Measurements from ENCODE around the gene CCDC183.

The CCDC183 gene

GRCh38 chr9:136796238-136796774 lies at the start of gene CCDC183:
Gene CCDC183 (plus strand): TSS chr9:136796338. CDS start chr9:136796398, 60 bp downstream.
- Histone ChIP-seq H3K36me3 (peaks cover 21% of the 10 kb centered on the region; the same call in 1 of the 2 replicates), H3K27me3 (peaks cover 8% of the 10 kb centered on the region), H3K27ac (no peak within 1 kb of the TSS), H3K9me3 (no peaks in the 10 kb centered on the region), H3K4me1 (peaks cover 78% of the 10 kb centered on the region), H4K20me1 (peaks cover 27% of the 10 kb centered on the region), H3K4me3 (no peak within 1 kb of the TSS), H3K9ac (peak within 1 kb of the TSS; percentile 31; the same call in 1 of the 2 replicates), H3K4me2 (peak within 1 kb of the TSS; percentile 73)
- no peak for TF ChIP-seq Cebpa-rat (IDR thresholded peaks at IDR 0.05)

- no peak for TF ChIP-seq Cebpa-rat (IDR thresholded peaks at IDR 0.05)
- H4K20me1 ChIP-seq = peaks cover 14% of the 10 kb centered on the region; the same call in 1 of the 2 replicates
- peak overlapping the region; percentile 94 for H3K4me2 ChIP-seq
- peak overlapping the region; percentile 69 for H3K4me3 ChIP-seq
- no peaks in the 10 kb centered on the region for H3K27me3 ChIP-seq
- H3K4me1 ChIP-seq = peaks cover 85% of the 10 kb centered on the region
- peak overlapping the region; percentile 99 for H3K27ac ChIP-seq
- H3K9me3 ChIP-seq = peaks cover 13% of the 10 kb centered on the region
- H3K36me3 ChIP-seq = peaks cover 19% of the 10 kb centered on the region; the same call in 1 of the 2 replicates
- peak overlapping the region; percentile 87 for H3K9ac ChIP-seq
Measured at GRCh38 chr9:136746621-136747020, 49.5 kb upstream of the CCDC183 start.

- Histone ChIP-seq H3K36me3 (peaks cover 19% of the 10 kb centered on the region; the same call in 1 of the 2 replicates), H3K27ac (peak overlapping the region; percentile 99), H3K4me2 (peak overlapping the region; percentile 94), H3K4me1 (peaks cover 78% of the 10 kb centered on the region), H3K9ac (peak overlapping the region; percentile 87), H3K9me3 (peaks cover 21% of the 10 kb centered on the region), H3K27me3 (no peaks in the 10 kb centered on the region), H4K20me1 (peaks cover 14% of the 10 kb centered on the region; the same call in 1 of the 2 replicates), H3K4me3 (peak overlapping the region; percentile 69)
- no peak for TF ChIP-seq Cebpa-rat (IDR thresholded peaks at IDR 0.05)
Measured at GRCh38 chr9:136747161-136748060, 48.7 kb upstream of the CCDC183 start.

- peak within 1 kb of the TSS; percentile 69 for H3K4me3 ChIP-seq
- no peak for TF ChIP-seq Cebpa-rat (IDR thresholded peaks at IDR 0.05)
- H3K27ac ChIP-seq = peak within 1 kb of the TSS; percentile 99
- peaks cover 28% of the 10 kb centered on the region for H3K9me3 ChIP-seq
- H3K4me1 ChIP-seq = peaks cover 73% of the 10 kb centered on the region
- H3K4me2 ChIP-seq = peak within 1 kb of the TSS; percentile 94
- peaks cover 9% of the 10 kb centered on the region; the same call in 1 of the 2 replicates for H4K20me1 ChIP-seq
- H3K27me3 ChIP-seq = no peaks in the 10 kb centered on the region
- H3K36me3 ChIP-seq = peaks cover 18% of the 10 kb centered on the region; the same call in 1 of the 2 replicates
- peak within 1 kb of the TSS; percentile 87 for H3K9ac ChIP-seq
Measured at GRCh38 chr9:136748201-136748600, 47.9 kb upstream of the CCDC183 start, which contains the start of gene LCN6. Gene LCN6 (minus strand): TSS chr9:136748525. CDS start chr9:136748483, 42 bp downstream.

GRCh38 chr9:136748666-136749611 lies 47.2 kb upstream of the CCDC183 start:
- Histone ChIP-seq H3K27ac (peak overlapping the region; percentile 99), H4K20me1 (0 out of 2 replicates have a peak, but pooled peaks cover 2% of the 10 kb centered on the region), H3K9me3 (peaks cover 31% of the 10 kb centered on the region), H3K4me1 (peaks cover 73% of the 10 kb centered on the region), H3K27me3 (no peaks in the 10 kb centered on the region), H3K9ac (peak overlapping the region; percentile 87), H3K36me3 (peaks cover 11% of the 10 kb centered on the region; the same call in 1 of the 2 replicates), H3K4me2 (peak overlapping the region; percentile 94), H3K4me3 (peak overlapping the region; percentile 69)
- no peak for TF ChIP-seq Cebpa-rat (IDR thresholded peaks at IDR 0.05)

GRCh38 chr9:136750526-136750925 lies 45.6 kb upstream of the CCDC183 start:
- no peak overlapping the region for H3K4me3 ChIP-seq
- H3K4me2 ChIP-seq = peak overlapping the region; percentile 58; the same call in 1 of the 2 replicates
- peaks cover 31% of the 10 kb centered on the region for H3K9me3 ChIP-seq
- no peaks in the 10 kb centered on the region for H4K20me1 ChIP-seq
- no peak for TF ChIP-seq Cebpa-rat (IDR thresholded peaks at IDR 0.05)
- peaks cover 3% of the 10 kb centered on the region; the same call in 1 of the 2 replicates for H3K36me3 ChIP-seq
- no peak overlapping the region for H3K9ac ChIP-seq
- peaks cover 73% of the 10 kb centered on the region for H3K4me1 ChIP-seq
- peak overlapping the region; percentile 99 for H3K27ac ChIP-seq
- H3K27me3 ChIP-seq = no peaks in the 10 kb centered on the region

GRCh38 chr9:136751244-136751643 lies 44.9 kb upstream of the CCDC183 start:
- peaks cover 38% of the 10 kb centered on the region for H3K9me3 ChIP-seq
- H3K36me3 ChIP-seq = no peaks in the 10 kb centered on the region
- no peak overlapping the region for H3K4me2 ChIP-seq
- peaks cover 73% of the 10 kb centered on the region for H3K4me1 ChIP-seq
- no peaks in the 10 kb centered on the region for H3K27me3 ChIP-seq
- TF ChIP-seq Cebpa-rat (IDR thresholded peaks at IDR 0.05) = no peak
- H3K27ac ChIP-seq = peak overlapping the region; percentile 53; the same call in 1 of the 2 replicates
- no peak overlapping the region for H3K9ac ChIP-seq
- H3K4me3 ChIP-seq = no peak overlapping the region
- no peaks in the 10 kb centered on the region for H4K20me1 ChIP-seq

GRCh38 chr9:136751814-136752213 lies 44.3 kb upstream of the CCDC183 start:
- no peak overlapping the region for H3K9ac ChIP-seq
- peaks cover 73% of the 10 kb centered on the region for H3K4me1 ChIP-seq
- H3K4me3 ChIP-seq = no peak overlapping the region
- H3K27ac ChIP-seq = no peak overlapping the region; the same call in 1 of the 2 replicates
- no peaks in the 10 kb centered on the region for H4K20me1 ChIP-seq
- H3K36me3 ChIP-seq = no peaks in the 10 kb centered on the region
- TF ChIP-seq Cebpa-rat (IDR thresholded peaks at IDR 0.05) = no peak
- H3K27me3 ChIP-seq = no peaks in the 10 kb centered on the region
- peaks cover 40% of the 10 kb centered on the region for H3K9me3 ChIP-seq
- no peak overlapping the region for H3K4me2 ChIP-seq

All from BLaER1 (cell line).